Measurements from ENCODE around the gene DLK1. TPM values are rescaled to one million over a fixed set of nuclear protein-coding genes. Genes with fewer than 3 reads are reported as not detected.

DLK1 gene
- total RNA-seq (2022; extraction: Qiagen RNA extraction): 0.17 to 0.41 TPM (median 0.26 TPM) in 5 replicates

GRCh38 chr14:100726550-100727085, at the start of gene DLK1:
Gene DLK1, plus strand, starts transcription at chr14:100726892. Its CDS starts 177 bp downstream, at chr14:100727069.

Other genes with a start within 250 kb of the DLK1 start
- 6.0 to 7.7 TPM (median 6.4 TPM) in 5 replicates for gene BEGAIN, start 139.5 kb upstream of the DLK1 start, total RNA-seq (2022; extraction: Qiagen RNA extraction)
- 34.5 to 52.7 TPM (median 43.8 TPM) in 5 replicates for gene MEG3, start 99.2 kb downstream of the DLK1 start, total RNA-seq (2022; extraction: Qiagen RNA extraction)
- 0.16 to 0.27 TPM (median 0.22 TPM) in 5 replicates for gene RTL1, start 176.8 kb downstream of the DLK1 start, total RNA-seq (2022; extraction: Qiagen RNA extraction)